ENCODE results near the gene SH3BP1.

Gene SH3BP1

DNA sequence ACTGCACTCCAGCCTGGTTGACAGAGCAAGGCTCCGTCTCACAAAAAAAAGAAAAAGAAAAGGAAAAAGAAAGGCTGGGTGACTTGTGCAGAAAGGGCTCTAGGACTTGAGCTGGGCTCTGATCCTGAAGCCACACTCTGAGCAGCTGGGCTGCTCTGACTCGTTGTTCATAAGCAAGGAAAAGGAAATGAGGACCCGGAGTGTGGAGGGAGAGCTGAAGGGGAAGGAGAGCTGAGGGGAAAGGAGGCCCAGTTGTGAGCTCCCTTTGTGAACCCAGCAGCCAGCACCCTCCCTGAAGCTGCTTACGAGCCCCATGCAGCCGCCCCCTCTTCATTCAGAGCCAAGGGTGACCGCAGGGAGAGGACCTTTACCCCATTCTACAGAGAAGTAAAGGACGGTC, 12.3 kb upstream of the SH3BP1 start:
- peak overlapping the region in 1 of 2 experiments; percentile 6 for H3K27ac ChIP-seq (ENCODE audit: insufficient read depth in 1 of 2, low read depth in 1 of 2, low read length in 2 of 2, poor library complexity in 1 of 2, severe bottlenecking in 2 of 2)
- ChIA-PET POLR2A (interaction anchor here (1.1 to 1.4 kb wide), 2 partner anchors 10 to 19 kb away, joined by 3 read pairs; partner anchors contain the start of gene GGA1), CTCF (interaction anchor here (0.6 to 31.2 kb wide), 6 partner anchors 7 to 161 kb away, joined by 3 to 672 read pairs (median 314); partner anchors contain the start of genes GGA1, LGALS1, NOL12 and PDXP)
- H3K4me3 ChIP-seq (ENCODE audit: control insufficient read depth in 1 of 7, extremely low read depth in 1 of 7, insufficient read depth in 4 of 7, low read depth in 2 of 7, low read length in 6 of 7): peak overlapping the region in 2 of 7 experiments; percentile 38 to 44
- no peaks in the 10 kb centered on the region for H3K9me3 ChIP-seq (ENCODE audit: control extremely low read depth in 1 of 5, control insufficient read depth in 4 of 5, insufficient read depth in 2 of 5, low read depth in 1 of 5, low read length in 4 of 5)
- no peak for DNase-seq
- H3K27me3 ChIP-seq (replicated peaks in 2 of 5; ENCODE audit: control insufficient read depth in 4 of 5, insufficient read depth in 5 of 5, low read length in 4 of 5): no peaks in the 10 kb centered on the region
- peaks cover 0 to 68% (median 32%) of the 10 kb centered on the region in 4 experiments for H3K36me3 ChIP-seq (ENCODE audit: control insufficient read depth in 4 of 4, insufficient read depth in 4 of 4, low read length in 3 of 4)
- peaks cover 4 to 71% (median 43%) of the 10 kb centered on the region in 4 experiments for H3K4me1 ChIP-seq (ENCODE audit: control extremely low read depth in 1 of 4, control insufficient read depth in 4 of 4, insufficient read depth in 4 of 4, low read length in 3 of 4)
- WGBS (ENCODE audit: insufficient coverage): 18% methylated on average over 3 of the region's 7 CpGs

DNA sequence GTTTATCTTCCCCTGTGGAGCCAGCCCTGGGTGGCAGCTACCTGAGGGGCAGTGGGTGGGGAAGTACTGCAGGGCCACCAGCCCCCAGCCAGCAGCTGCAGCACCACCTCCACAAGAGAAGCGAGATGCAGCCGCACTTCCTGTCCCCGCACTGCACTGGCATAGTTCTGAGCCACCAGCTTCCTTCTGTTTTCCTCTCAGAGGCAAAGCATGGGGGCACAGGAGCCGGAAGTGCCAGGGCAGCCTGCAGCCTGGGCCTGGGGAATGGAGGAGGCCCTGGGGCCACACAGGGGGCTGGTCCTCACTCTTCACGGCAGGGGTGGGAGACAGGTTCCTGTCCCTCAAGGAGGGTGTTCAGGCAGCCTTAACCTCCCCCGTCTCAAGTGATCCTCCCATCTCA, 11.9 kb upstream of the SH3BP1 start:
- peak in 2 of 3 donors; percentile 66 to 74 for DNase-seq
- ChIA-PET POLR2A (interaction anchor here (1.1 to 1.4 kb wide), 2 partner anchors 9 to 19 kb away, joined by 3 read pairs; partner anchors contain the start of gene GGA1), CTCF (interaction anchor here (0.6 to 31.2 kb wide), 5 partner anchors 8 to 161 kb away, joined by 3 to 672 read pairs (median 622); partner anchors contain the start of genes GGA1, LGALS1, NOL12 and PDXP)
- peak overlapping the region in 1 of 2 experiments; percentile 6 for H3K27ac ChIP-seq (ENCODE audit: insufficient read depth in 1 of 2, low read depth in 1 of 2, low read length in 2 of 2, poor library complexity in 1 of 2, severe bottlenecking in 2 of 2)
- peaks cover 4 to 75% (median 47%) of the 10 kb centered on the region in 4 experiments for H3K4me1 ChIP-seq (ENCODE audit: control extremely low read depth in 1 of 4, control insufficient read depth in 4 of 4, insufficient read depth in 4 of 4, low read length in 3 of 4)
- no peaks in the 10 kb centered on the region for H3K9me3 ChIP-seq (ENCODE audit: control extremely low read depth in 1 of 5, control insufficient read depth in 4 of 5, insufficient read depth in 2 of 5, low read depth in 1 of 5, low read length in 4 of 5)
- H3K27me3 ChIP-seq (replicated peaks in 2 of 5; ENCODE audit: control insufficient read depth in 4 of 5, insufficient read depth in 5 of 5, low read length in 4 of 5): no peaks in the 10 kb centered on the region
- peaks cover 0 to 72% (median 31%) of the 10 kb centered on the region in 4 experiments for H3K36me3 ChIP-seq (ENCODE audit: control insufficient read depth in 4 of 4, insufficient read depth in 4 of 4, low read length in 3 of 4)
- peak overlapping the region in 3 of 7 experiments; percentile 5 to 44 (median 38) for H3K4me3 ChIP-seq (ENCODE audit: control insufficient read depth in 1 of 7, extremely low read depth in 1 of 7, insufficient read depth in 4 of 7, low read depth in 2 of 7, low read length in 6 of 7)
- 22% methylated on average over 6 of the region's 6 CpGs for WGBS (ENCODE audit: insufficient coverage)

DNA sequence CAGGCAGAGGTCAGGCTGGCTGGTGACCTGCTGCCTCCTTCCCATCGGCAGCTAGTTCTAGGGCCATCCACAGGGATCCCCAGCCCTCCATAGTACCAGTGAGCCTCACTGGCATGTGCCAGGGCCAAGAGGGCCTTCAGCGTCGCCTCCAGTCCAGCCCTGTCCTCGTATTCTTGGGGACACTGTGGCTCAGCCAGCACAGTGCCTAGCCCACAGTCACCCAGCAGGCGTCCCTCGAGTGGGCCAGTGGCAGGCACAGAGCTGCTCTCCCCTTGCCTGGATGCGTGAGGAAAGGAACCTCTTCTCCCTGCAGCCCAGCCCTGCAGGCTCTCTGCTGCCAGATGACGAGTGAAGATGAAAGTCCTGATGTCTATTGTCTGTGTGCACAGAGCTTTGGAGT, 10.6 kb upstream of the SH3BP1 start:
- H3K27me3 ChIP-seq (replicated peaks in 2 of 5; ENCODE audit: control insufficient read depth in 4 of 5, insufficient read depth in 5 of 5, low read length in 4 of 5): no peaks in the 10 kb centered on the region
- H3K27ac ChIP-seq (ENCODE audit: insufficient read depth in 1 of 2, low read depth in 1 of 2, low read length in 2 of 2, poor library complexity in 1 of 2, severe bottlenecking in 2 of 2): no peak overlapping the region
- no peak for DNase-seq
- H3K36me3 ChIP-seq (ENCODE audit: control insufficient read depth in 4 of 4, insufficient read depth in 4 of 4, low read length in 3 of 4): peaks cover 0 to 62% (median 28%) of the 10 kb centered on the region in 4 experiments
- WGBS (ENCODE audit: insufficient coverage): 96% methylated on average over 6 of the region's 8 CpGs
- H3K4me1 ChIP-seq (ENCODE audit: control extremely low read depth in 1 of 4, control insufficient read depth in 4 of 4, insufficient read depth in 4 of 4, low read length in 3 of 4): peaks cover 4 to 85% (median 58%) of the 10 kb centered on the region in 4 experiments
- ChIA-PET CTCF (interaction anchor here (0.8 to 31.2 kb wide), 4 partner anchors 7 to 702 kb away, joined by 3 to 672 read pairs (median 622); partner anchors contain the start of genes GGA1, LGALS1, NOL12 and PDXP), POLR2A (no interaction called here)
- H3K9me3 ChIP-seq (ENCODE audit: control extremely low read depth in 1 of 5, control insufficient read depth in 4 of 5, insufficient read depth in 2 of 5, low read depth in 1 of 5, low read length in 4 of 5): no peaks in the 10 kb centered on the region
- H3K4me3 ChIP-seq (ENCODE audit: control insufficient read depth in 1 of 7, extremely low read depth in 1 of 7, insufficient read depth in 4 of 7, low read depth in 2 of 7, low read length in 6 of 7): no peak overlapping the region

DNA sequence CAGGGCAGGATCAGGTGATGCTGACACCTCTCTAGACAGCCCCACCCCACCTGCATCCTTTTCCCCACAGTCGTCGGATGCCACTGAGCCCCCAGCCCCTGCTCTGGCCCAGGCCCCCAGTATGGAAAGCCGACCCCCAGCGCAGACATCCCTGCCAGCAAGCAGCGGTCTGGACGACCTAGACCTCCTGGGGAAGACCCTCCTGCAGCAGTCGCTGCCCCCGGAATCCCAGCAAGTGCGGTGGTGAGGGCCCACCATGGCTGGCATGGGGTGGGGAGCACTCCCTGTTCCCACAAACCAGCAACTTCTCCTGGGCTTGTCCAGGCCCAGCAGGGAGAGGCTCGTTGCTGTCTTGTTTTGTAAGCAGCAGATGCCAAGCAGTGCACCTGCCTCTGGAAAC, 9.5 kb upstream of the SH3BP1 start:
- Histone ChIP-seq H3K4me1 (ENCODE audit: control extremely low read depth in 1 of 4, control insufficient read depth in 4 of 4, insufficient read depth in 4 of 4, low read length in 3 of 4) (peaks cover 4 to 91% (median 65%) of the 10 kb centered on the region in 4 experiments), H3K36me3 (ENCODE audit: control insufficient read depth in 4 of 4, insufficient read depth in 4 of 4, low read length in 3 of 4) (peaks cover 0 to 54% (median 25%) of the 10 kb centered on the region in 4 experiments), H3K4me3 (ENCODE audit: control insufficient read depth in 1 of 7, extremely low read depth in 1 of 7, insufficient read depth in 4 of 7, low read depth in 2 of 7, low read length in 6 of 7) (no peak overlapping the region), H3K9me3 (ENCODE audit: control extremely low read depth in 1 of 5, control insufficient read depth in 4 of 5, insufficient read depth in 2 of 5, low read depth in 1 of 5, low read length in 4 of 5) (no peaks in the 10 kb centered on the region), H3K27me3 (replicated peaks in 2 of 5; ENCODE audit: control insufficient read depth in 4 of 5, insufficient read depth in 5 of 5, low read length in 4 of 5) (no peaks in the 10 kb centered on the region), H3K27ac (ENCODE audit: insufficient read depth in 1 of 2, low read depth in 1 of 2, low read length in 2 of 2, poor library complexity in 1 of 2, severe bottlenecking in 2 of 2) (no peak overlapping the region)
- 93% methylated on average over 10 of the region's 10 CpGs for WGBS (ENCODE audit: insufficient coverage)
- CTCF ChIA-PET: interaction anchor here (0.7 to 31.2 kb wide), 5 partner anchors 6 to 1253 kb away, joined by 3 to 672 read pairs (median 622); partner anchors contain the start of genes GGA1, LGALS1, NOL12 and PDXP
- POLR2A ChIA-PET: no interaction called here
- DNase-seq: no peak

DNA sequence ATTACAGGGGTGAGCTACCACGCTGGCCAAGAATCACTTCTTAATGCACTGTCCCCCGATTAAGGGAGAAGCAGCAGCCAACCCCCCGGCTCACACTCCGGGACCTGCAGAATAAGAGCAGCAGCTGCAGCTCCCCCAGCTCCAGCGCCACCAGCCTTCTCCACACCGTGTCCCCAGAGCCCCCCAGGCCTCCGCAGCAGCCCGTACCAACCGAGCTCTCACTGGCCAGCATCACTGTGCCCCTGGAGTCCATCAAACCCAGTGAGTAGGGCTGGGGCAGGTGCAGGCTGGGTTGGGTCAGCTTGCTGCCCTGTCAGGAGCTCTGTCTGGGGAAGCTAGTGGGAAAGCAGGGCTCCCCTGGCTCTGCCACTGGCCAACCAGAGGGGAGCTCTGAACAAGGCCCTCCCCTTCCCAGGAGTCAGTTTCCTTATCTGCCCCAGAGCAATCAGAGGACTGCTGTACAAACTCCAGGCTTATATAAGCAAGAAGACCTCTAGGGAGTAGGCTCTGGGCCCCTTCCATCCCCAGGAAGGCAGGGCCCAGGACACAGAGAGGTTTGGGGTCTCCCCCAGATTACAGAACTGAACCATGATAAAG, 8.5 kb upstream of the SH3BP1 start:
- H3K27me3 ChIP-seq (replicated peaks in 2 of 5; ENCODE audit: control insufficient read depth in 4 of 5, insufficient read depth in 5 of 5, low read length in 4 of 5): no peaks in the 10 kb centered on the region
- peaks cover 4 to 92% (median 71%) of the 10 kb centered on the region in 4 experiments for H3K4me1 ChIP-seq (ENCODE audit: control extremely low read depth in 1 of 4, control insufficient read depth in 4 of 4, insufficient read depth in 4 of 4, low read length in 3 of 4)
- peak overlapping the region in 1 of 2 experiments; percentile 25 for H3K27ac ChIP-seq (ENCODE audit: insufficient read depth in 1 of 2, low read depth in 1 of 2, low read length in 2 of 2, poor library complexity in 1 of 2, severe bottlenecking in 2 of 2)
- DNase-seq: no peak
- H3K36me3 ChIP-seq (ENCODE audit: control insufficient read depth in 4 of 4, insufficient read depth in 4 of 4, low read length in 3 of 4): peaks cover 0 to 45% (median 20%) of the 10 kb centered on the region in 4 experiments
- ChIA-PET POLR2A (no interaction called here), CTCF (interaction anchor here (0.9 to 31.2 kb wide), 7 partner anchors 5 to 85 kb away, joined by 3 to 672 read pairs (median 5); partner anchors contain the start of genes GGA1, LGALS1, NOL12 and PDXP)
- H3K9me3 ChIP-seq (ENCODE audit: control extremely low read depth in 1 of 5, control insufficient read depth in 4 of 5, insufficient read depth in 2 of 5, low read depth in 1 of 5, low read length in 4 of 5): no peaks in the 10 kb centered on the region
- H3K4me3 ChIP-seq (ENCODE audit: control insufficient read depth in 1 of 7, extremely low read depth in 1 of 7, insufficient read depth in 4 of 7, low read depth in 2 of 7, low read length in 6 of 7): no peak overlapping the region
- WGBS (ENCODE audit: insufficient coverage): 98% methylated on average over 7 of the region's 9 CpGs

DNA sequence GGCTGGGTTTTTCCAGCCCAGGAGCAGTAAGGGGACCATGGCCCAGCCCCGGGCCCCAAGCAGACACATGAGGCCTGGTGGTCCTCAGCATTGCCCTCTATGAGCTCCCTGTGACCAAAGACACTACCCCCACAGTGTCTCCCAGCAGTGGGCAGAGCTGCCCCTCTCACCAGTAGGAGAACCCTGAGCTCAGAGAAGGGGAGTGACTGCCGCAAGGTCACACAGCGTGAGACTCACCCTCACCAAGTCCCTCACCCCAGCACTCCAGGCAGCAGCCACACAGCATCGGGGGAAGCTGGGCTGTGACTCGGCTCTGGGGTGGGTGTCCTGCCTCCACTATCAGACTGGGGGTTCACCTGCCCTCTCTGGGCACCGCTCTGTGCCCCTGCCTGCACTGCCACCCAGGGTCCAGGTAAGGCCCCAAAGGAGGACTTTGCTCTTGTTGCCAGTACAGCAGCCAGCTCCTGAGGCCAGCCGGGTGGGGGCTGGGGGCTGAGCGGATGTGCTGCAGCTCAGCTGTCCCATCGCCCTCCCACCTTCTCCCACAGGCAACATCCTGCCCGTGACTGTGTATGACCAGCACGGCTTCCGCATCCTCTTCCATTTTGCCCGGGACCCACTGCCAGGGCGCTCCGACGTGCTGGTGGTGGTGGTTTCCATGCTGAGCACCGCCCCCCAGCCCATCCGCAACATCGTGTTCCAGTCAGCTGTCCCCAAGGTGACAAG, 7.9 kb upstream of the SH3BP1 start:
- Histone ChIP-seq H3K27me3 (replicated peaks in 2 of 5; ENCODE audit: control insufficient read depth in 4 of 5, insufficient read depth in 5 of 5, low read length in 4 of 5) (no peaks in the 10 kb centered on the region), H3K27ac (ENCODE audit: insufficient read depth in 1 of 2, low read depth in 1 of 2, low read length in 2 of 2, poor library complexity in 1 of 2, severe bottlenecking in 2 of 2) (peak overlapping the region in 1 of 2 experiments; percentile 25), H3K4me3 (ENCODE audit: control insufficient read depth in 1 of 7, extremely low read depth in 1 of 7, insufficient read depth in 4 of 7, low read depth in 2 of 7, low read length in 6 of 7) (no peak overlapping the region), H3K9me3 (ENCODE audit: control extremely low read depth in 1 of 5, control insufficient read depth in 4 of 5, insufficient read depth in 2 of 5, low read depth in 1 of 5, low read length in 4 of 5) (no peaks in the 10 kb centered on the region), H3K36me3 (ENCODE audit: control insufficient read depth in 4 of 4, insufficient read depth in 4 of 4, low read length in 3 of 4) (peaks cover 0 to 45% (median 18%) of the 10 kb centered on the region in 4 experiments), H3K4me1 (ENCODE audit: control extremely low read depth in 1 of 4, control insufficient read depth in 4 of 4, insufficient read depth in 4 of 4, low read length in 3 of 4) (peaks cover 4 to 92% (median 71%) of the 10 kb centered on the region in 4 experiments)
- WGBS (ENCODE audit: insufficient coverage): 91% methylated on average over 17 of the region's 19 CpGs
- DNase-seq: no peak
- CTCF ChIA-PET: interaction anchor here (0.9 to 31.2 kb wide), 5 partner anchors 4 to 86 kb away, joined by 3 to 672 read pairs (median 622); partner anchors contain the start of genes GGA1, LGALS1, NOL12 and PDXP
- POLR2A ChIA-PET: interaction anchor here (0.6 kb wide), 1 partner anchor 111 kb away, joined by 3 read pairs; no protein-coding TSS in a partner anchor

All from common myeloid progenitor, CD34-positive (primary cell).